DOHH2 (cell line): ENCODE results near the gene MYOZ3.

Experiments
- H3F3A ChIP-seq: fragments of 200-600 bp; sonication (generic), shearing (Covaris generic); 2 replicates; pipeline ENCODE4 v1.6.0; 2016; ENCODE audit warnings: antibody characterized with exemption, mild to moderate bottlenecking; ENCODE audit not compliant: control insufficient read depth, insufficient read depth
- H3K27ac ChIP-seq: fragments of 200-600 bp; sonication (generic); 2 replicates; pipeline ENCODE4 v1.5.1; 2014; ENCODE audit warnings: low read depth, mild to moderate bottlenecking, low read length, moderate library complexity
- H3K27me3 ChIP-seq: fragments of 200-600 bp; sonication (generic); 2 replicates; pipeline ENCODE4 v1.6.1; 2014; ENCODE audit warnings: mild to moderate bottlenecking, low read length, mixed read lengths; ENCODE audit not compliant: control insufficient read depth
- H3K36me3 ChIP-seq: fragments of 200-600 bp; sonication (generic); 2 replicates; pipeline ENCODE4 v1.6.1; 2014; ENCODE audit warnings: mild to moderate bottlenecking, low read length, moderate library complexity, mixed read lengths; ENCODE audit not compliant: control insufficient read depth
- H3K4me1 ChIP-seq: fragments of 200-600 bp; sonication (generic); 2 replicates; pipeline ENCODE4 v1.6.1; 2014; ENCODE audit warnings: mild to moderate bottlenecking, low read length, mixed read lengths; ENCODE audit not compliant: control insufficient read depth
- H3K4me2 ChIP-seq: fragments of 200-600 bp; sonication (generic); 2 replicates; pipeline ENCODE4 v1.6.0; 2014; ENCODE audit warnings: mild to moderate bottlenecking, low read length, moderate library complexity
- H3K4me3 ChIP-seq: fragments of 200-600 bp; sonication (generic); 2 replicates; pipeline ENCODE4 v1.5.1; 2014; ENCODE audit warnings: mild to moderate bottlenecking, low read length, mixed read lengths
- H3K79me2 ChIP-seq: fragments of 200-600 bp; sonication (generic); 2 replicates; pipeline ENCODE4 v1.6.1; 2014; ENCODE audit warnings: mild to moderate bottlenecking, low read length, mixed read lengths; ENCODE audit not compliant: control insufficient read depth
- H3K9me2 ChIP-seq: fragments of 200-600 bp; sonication (generic); replicated peaks from 2 replicates; pipeline ENCODE4 v1.6.1; 2014; ENCODE audit warnings: mild to moderate bottlenecking, low read length, mixed read lengths; ENCODE audit not compliant: control insufficient read depth
- H3K9me3 ChIP-seq: fragments of 200-600 bp; sonication (generic); 2 replicates; pipeline ENCODE4 v1.6.1; 2014; ENCODE audit warnings: antibody characterized with exemption, low read length, mixed read lengths; ENCODE audit not compliant: control insufficient read depth, insufficient read depth
- H4K20me1 ChIP-seq: fragments of 200-600 bp; sonication (generic); 2 replicates; pipeline ENCODE4 v1.6.0; 2014; ENCODE audit warnings: low read depth, mild to moderate bottlenecking, antibody characterized with exemption, low read length, moderate library complexity; ENCODE audit not compliant: control insufficient read depth, insufficient read depth
- CTCF ChIP-seq: fragments of 200-600 bp; sonication (generic); IDR thresholded peaks from one replicate; pipeline ENCODE4 v1.5.1; 2014; ENCODE audit warnings: antibody characterized with exemption, mild to moderate bottlenecking, low read depth, low read length; ENCODE audit not compliant: poor library complexity, severe bottlenecking
- EZH2phosphoT487 ChIP-seq: fragments of 200-600 bp; sonication (generic); IDR thresholded peaks from 2 replicates; pipeline ENCODE4 v1.6.1; 2017; ENCODE audit warnings: borderline replicate concordance, mild to moderate bottlenecking, antibody characterized with exemption, low read length, moderate library complexity, mixed read lengths

The MYOZ3 gene

DNA sequence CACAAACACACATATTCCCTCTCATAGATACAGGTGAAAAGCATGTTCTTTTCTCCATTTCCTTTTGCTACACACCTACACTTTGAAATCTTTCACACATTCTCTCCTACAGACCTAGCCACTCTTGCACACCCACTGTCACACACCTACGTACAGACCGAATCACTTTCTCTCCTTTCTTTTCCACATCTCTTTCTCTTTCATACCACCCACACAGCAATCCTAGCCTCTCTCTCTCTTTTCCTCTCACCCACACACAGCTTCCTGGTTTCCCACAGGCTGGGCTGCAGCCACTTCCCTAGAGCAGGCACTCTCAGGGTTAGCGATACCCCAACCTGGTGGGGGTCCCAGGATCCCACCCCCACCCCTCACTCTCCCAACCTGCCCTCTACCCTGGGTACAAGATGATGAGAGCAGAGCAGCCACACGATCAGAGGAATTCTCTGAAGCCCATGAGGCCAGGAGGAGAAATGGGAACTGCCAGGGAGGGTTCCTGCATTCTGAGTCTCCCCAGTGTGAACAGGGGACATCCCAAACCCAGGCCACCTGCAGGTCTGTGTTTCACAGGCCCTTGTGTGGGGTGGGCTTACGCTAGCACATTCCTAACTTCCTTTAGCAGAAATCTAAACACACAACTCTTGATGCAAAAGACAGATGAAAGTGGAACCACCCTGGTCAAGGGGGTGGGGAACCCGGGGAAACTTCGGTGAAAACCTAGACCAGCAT is 37.7 kb upstream of the MYOZ3 start:
- H3K9me3 ChIP-seq = no peaks in the 10 kb centered on the region
- H4K20me1 ChIP-seq = no peaks in the 10 kb centered on the region
- H3K27me3 ChIP-seq = peaks cover 36% of the 10 kb centered on the region
- no peak overlapping the region for H3K4me2 ChIP-seq
- TF ChIP-seq CTCF (no peak), EZH2phosphoT487 (no peak)
- H3K4me3 ChIP-seq = no peak overlapping the region
- no peaks in the 10 kb centered on the region for H3K79me2 ChIP-seq
- H3F3A ChIP-seq = no peaks in the 10 kb centered on the region
- H3K36me3 ChIP-seq = no peaks in the 10 kb centered on the region
- no peak overlapping the region for H3K27ac ChIP-seq
- H3K9me2 ChIP-seq = no peaks in the 10 kb centered on the region
- H3K4me1 ChIP-seq = peaks cover 16% of the 10 kb centered on the region

DNA sequence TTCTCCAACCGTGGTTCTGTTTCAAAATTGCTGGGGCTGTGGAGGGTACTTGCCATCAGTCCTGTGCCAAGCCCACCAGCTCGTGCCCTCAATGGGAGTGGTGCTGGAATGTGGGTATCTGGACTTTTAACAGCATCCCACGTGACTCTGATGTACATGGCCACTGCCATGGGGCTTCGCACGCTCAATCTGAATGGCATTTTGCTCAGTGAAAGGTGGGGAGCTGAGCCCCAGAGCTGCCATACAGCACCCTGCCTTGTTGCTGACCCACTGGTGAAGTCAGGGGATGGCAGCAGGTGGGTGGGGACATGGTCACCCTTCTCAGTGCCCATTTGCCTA is 37.2 kb upstream of the MYOZ3 start:
- H3K4me2 ChIP-seq = no peak overlapping the region
- TF ChIP-seq EZH2phosphoT487 = no peak
- no peak for TF ChIP-seq CTCF
- H3F3A ChIP-seq = no peaks in the 10 kb centered on the region
- H3K4me3 ChIP-seq = no peak overlapping the region
- no peaks in the 10 kb centered on the region for H4K20me1 ChIP-seq
- peaks cover 16% of the 10 kb centered on the region for H3K4me1 ChIP-seq
- no peaks in the 10 kb centered on the region for H3K9me3 ChIP-seq
- H3K36me3 ChIP-seq = no peaks in the 10 kb centered on the region
- H3K27ac ChIP-seq = no peak overlapping the region
- H3K27me3 ChIP-seq = peaks cover 36% of the 10 kb centered on the region
- H3K79me2 ChIP-seq = no peaks in the 10 kb centered on the region
- H3K9me2 ChIP-seq = no peaks in the 10 kb centered on the region

DNA sequence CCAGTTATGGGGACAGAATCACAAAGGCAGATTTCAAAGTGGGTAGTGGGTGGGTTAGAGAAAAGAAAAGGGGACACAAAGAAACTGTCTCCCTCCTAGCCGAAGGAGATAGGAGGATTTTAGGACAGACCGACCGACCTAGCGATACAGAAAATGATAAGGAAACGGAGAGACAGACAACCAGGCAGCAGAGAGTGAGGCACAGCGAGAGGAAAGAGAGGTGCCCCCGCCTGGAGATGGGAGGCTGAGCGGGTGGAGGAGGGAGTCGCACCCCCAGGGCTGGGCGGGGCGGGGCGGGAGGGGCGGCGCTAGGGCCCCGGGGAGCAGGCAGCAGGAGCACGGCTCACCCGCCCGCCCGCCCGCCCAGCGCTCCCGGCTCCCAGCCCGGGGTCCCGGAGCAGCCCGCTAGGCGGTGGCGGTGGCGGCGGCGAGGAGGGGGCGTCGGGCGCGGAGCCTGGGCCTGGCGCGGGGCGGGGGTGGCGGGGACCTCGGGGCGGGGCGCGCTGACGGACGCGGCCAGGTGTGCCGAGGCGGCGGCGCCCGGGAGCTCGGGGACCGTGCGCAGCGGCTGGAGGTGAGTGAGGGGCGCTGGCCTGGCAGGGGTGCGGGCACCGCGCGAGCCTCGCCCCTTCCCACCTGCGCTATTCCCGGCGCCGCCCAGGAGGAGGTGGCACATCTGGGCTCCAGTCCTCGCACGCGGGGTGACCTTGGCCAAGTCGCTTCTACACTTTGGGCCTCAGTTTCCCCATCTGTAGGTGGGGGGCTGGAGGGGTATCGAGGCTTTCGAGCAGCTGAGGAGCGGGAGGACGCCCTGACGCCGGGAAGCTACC is 36.5 kb upstream of the MYOZ3 start:
- H3F3A ChIP-seq = no peaks in the 10 kb centered on the region
- no peaks in the 10 kb centered on the region for H3K36me3 ChIP-seq
- no peaks in the 10 kb centered on the region for H3K9me3 ChIP-seq
- H3K27me3 ChIP-seq = peaks cover 36% of the 10 kb centered on the region
- peaks cover 16% of the 10 kb centered on the region for H3K4me1 ChIP-seq
- H3K4me2 ChIP-seq = peak overlapping the region; percentile 35; the same call in 1 of the 2 replicates
- no peaks in the 10 kb centered on the region for H4K20me1 ChIP-seq
- H3K27ac ChIP-seq = no peak overlapping the region
- no peaks in the 10 kb centered on the region for H3K79me2 ChIP-seq
- 0 out of 2 replicates have a peak overlapping the region, but pooled peaks have one; percentile 15 for H3K4me3 ChIP-seq
- no peak for TF ChIP-seq EZH2phosphoT487
- no peak for TF ChIP-seq CTCF
- H3K9me2 ChIP-seq = no peaks in the 10 kb centered on the region
